Tibial nerve (tissue), 4 donors: ENCODE data around the gene SINHCAF. TPM values are rescaled to one million over a fixed set of nuclear protein-coding genes. Genes with fewer than 3 reads are reported as not detected.

Source experiments
- DNase-seq, 2 donors: peaks; one replicate each; pipeline ENCODE4 v3.0.0-alpha.2; 2019; ENCODE audit warnings: low spot score in 2 of 2
- H3K27ac ChIP-seq, 4 donors: fragments of 200-600 bp; sonication (generic) in 3 of 4; one replicate each; pipeline ENCODE4 v1.5.1; 2017 to 2019; ENCODE audit warnings: mild to moderate bottlenecking in 1 of 4
- H3K27me3 ChIP-seq, 2 donors: fragments of 200-600 bp; sonication (generic) in 1 of 2; one replicate each; pipeline versions ENCODE4 v1.5.1 to v1.6.0; 2017 to 2019
- H3K36me3 ChIP-seq, 3 donors: fragments of 200-600 bp; sonication (generic); one replicate each; pipeline ENCODE4 v1.5.1; 2018 to 2019
- H3K4me1 ChIP-seq, 4 donors: fragments of 200-600 bp; sonication (generic) in 3 of 4; one replicate each; pipeline ENCODE4 v1.5.1; 2017 to 2019
- H3K4me3 ChIP-seq, 4 donors: fragments of 200-600 bp; sonication (generic) in 3 of 4; one replicate each; pipeline ENCODE4 v1.5.1; 2017 to 2019; ENCODE audit warnings: mild to moderate bottlenecking in 1 of 4, moderate library complexity in 1 of 4
- H3K9me3 ChIP-seq, 4 donors: fragments of 200-600 bp; sonication (generic) in 3 of 4; one replicate each; pipeline ENCODE4 v1.5.1; 2017 to 2019
- EP300 ChIP-seq, 2 donors: sonication (generic); formaldehyde crosslinking; IDR thresholded peaks; one replicate each; pipeline ENCODE4 v1.6.1; 2017; ENCODE audit warnings: antibody characterized with exemption in 2 of 2, mild to moderate bottlenecking in 1 of 2
- POLR2A ChIP-seq, 2 donors: fragments of 450-650 bp; IDR thresholded peaks; one replicate each; pipeline ENCODE4 v1.6.1; 2017; ENCODE audit warnings: antibody characterized with exemption in 2 of 2, mild to moderate bottlenecking in 2 of 2, moderate library complexity in 2 of 2
- WGBS, 2 donors: methylation state at CpG; one replicate each; pipeline ENCODE4 v1.1.5; 2018; 5-methylcytosine and 5-hydroxymethylcytosine counted together
- total RNA-seq, 4 donors: library from RNA; depleted of rRNA; stranded (reverse); fragments of >200 nt; gene quantifications; one replicate each; pipeline ENCODE4 v1.1.0, GENCODE V29; 2016
- TF ChIP-seq, protein P1 (sequence below), 5 experiments: fragments of 200-600 bp in 3 of 5; fragments of 450-650 bp in 2 of 5; sonication (generic) in 3 of 5; IDR thresholded peaks; one replicate each; pipeline ENCODE4 v1.5.1; 2016 to 2019; ENCODE audit warnings: antibody characterized with exemption in 5 of 5, mild to moderate bottlenecking in 3 of 5, moderate library complexity in 2 of 5

The SINHCAF gene
- total RNA-seq, 4 donors from 2014 or later, result 7.5 to 18.6 (median 10.5) TPM

GRCh38 chr12:31343139-31343538 lies 17.2 kb upstream of the SINHCAF start:
- TF ChIP-seq EP300 (IDR thresholded peaks at IDR 0.05) (no peak), POLR2A (IDR thresholded peaks at IDR 0.05) (no peak)
- TF ChIP-seq, protein P1, sequence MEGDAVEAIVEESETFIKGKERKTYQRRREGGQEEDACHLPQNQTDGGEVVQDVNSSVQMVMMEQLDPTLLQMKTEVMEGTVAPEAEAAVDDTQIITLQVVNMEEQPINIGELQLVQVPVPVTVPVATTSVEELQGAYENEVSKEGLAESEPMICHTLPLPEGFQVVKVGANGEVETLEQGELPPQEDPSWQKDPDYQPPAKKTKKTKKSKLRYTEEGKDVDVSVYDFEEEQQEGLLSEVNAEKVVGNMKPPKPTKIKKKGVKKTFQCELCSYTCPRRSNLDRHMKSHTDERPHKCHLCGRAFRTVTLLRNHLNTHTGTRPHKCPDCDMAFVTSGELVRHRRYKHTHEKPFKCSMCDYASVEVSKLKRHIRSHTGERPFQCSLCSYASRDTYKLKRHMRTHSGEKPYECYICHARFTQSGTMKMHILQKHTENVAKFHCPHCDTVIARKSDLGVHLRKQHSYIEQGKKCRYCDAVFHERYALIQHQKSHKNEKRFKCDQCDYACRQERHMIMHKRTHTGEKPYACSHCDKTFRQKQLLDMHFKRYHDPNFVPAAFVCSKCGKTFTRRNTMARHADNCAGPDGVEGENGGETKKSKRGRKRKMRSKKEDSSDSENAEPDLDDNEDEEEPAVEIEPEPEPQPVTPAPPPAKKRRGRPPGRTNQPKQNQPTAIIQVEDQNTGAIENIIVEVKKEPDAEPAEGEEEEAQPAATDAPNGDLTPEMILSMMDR (IDR thresholded peaks at IDR 0.05), result no peak
- Histone ChIP-seq H3K4me3 (no peak overlapping the region), H3K4me1 (no peaks in the 10 kb centered on the region), H3K27me3 (no peaks in the 10 kb centered on the region), H3K36me3 (no peaks in the 10 kb centered on the region), H3K27ac (no peak overlapping the region), H3K9me3 (no peaks in the 10 kb centered on the region)
- DNase-seq, result no peak
- 89 to 92% methylated on average over 8 of the region's 8 CpGs for WGBS, 2 donors

GRCh38 chr12:31342286-31342685 lies 16.3 kb upstream of the SINHCAF start:
- Histone ChIP-seq H3K4me1 (no peaks in the 10 kb centered on the region), H3K27ac (no peak overlapping the region), H3K4me3 (no peak overlapping the region), H3K36me3 (no peaks in the 10 kb centered on the region), H3K27me3 (no peaks in the 10 kb centered on the region), H3K9me3 (no peaks in the 10 kb centered on the region)
- 59 to 75% methylated on average over 1 of the region's 1 CpG for WGBS, 2 donors
- DNase-seq, result no peak
- TF ChIP-seq EP300 (IDR thresholded peaks at IDR 0.05), result no peak
- TF ChIP-seq POLR2A (IDR thresholded peaks at IDR 0.05), result no peak
- TF ChIP-seq, protein P1 (IDR thresholded peaks at IDR 0.05), result no peak

- Histone ChIP-seq H3K27me3 (no peaks in the 10 kb centered on the region), H3K9me3 (no peaks in the 10 kb centered on the region), H3K4me3 (no peak overlapping the region), H3K27ac (no peak overlapping the region), H3K4me1 (no peaks in the 10 kb centered on the region), H3K36me3 (no peaks in the 10 kb centered on the region)
- DNase-seq, result no peak
- WGBS, 2 donors, result 82 to 85% methylated on average over 10 of the region's 10 CpGs
- TF ChIP-seq EP300 (IDR thresholded peaks at IDR 0.05), result no peak
- TF ChIP-seq, protein P1 (IDR thresholded peaks at IDR 0.05), result no peak
- TF ChIP-seq POLR2A (IDR thresholded peaks at IDR 0.05), result no peak
These were observed 14.1 kb upstream of the SINHCAF start for GRCh38 chr12:31339831-31340622.

GRCh38 chr12:31337952-31338351 lies 12.0 kb upstream of the SINHCAF start:
- H3K27me3 ChIP-seq, result no peaks in the 10 kb centered on the region
- H3K4me1 ChIP-seq, result no peaks in the 10 kb centered on the region
- DNase-seq, result no peak
- 68 to 72% methylated on average over 4 of the region's 4 CpGs for WGBS, 2 donors
- H3K4me3 ChIP-seq, result no peak overlapping the region
- TF ChIP-seq EP300 (IDR thresholded peaks at IDR 0.05), result no peak
- TF ChIP-seq, protein P1 (IDR thresholded peaks at IDR 0.05), result no peak
- H3K9me3 ChIP-seq, result no peaks in the 10 kb centered on the region
- H3K27ac ChIP-seq, result no peak overlapping the region
- H3K36me3 ChIP-seq, result no peaks in the 10 kb centered on the region

DNA sequence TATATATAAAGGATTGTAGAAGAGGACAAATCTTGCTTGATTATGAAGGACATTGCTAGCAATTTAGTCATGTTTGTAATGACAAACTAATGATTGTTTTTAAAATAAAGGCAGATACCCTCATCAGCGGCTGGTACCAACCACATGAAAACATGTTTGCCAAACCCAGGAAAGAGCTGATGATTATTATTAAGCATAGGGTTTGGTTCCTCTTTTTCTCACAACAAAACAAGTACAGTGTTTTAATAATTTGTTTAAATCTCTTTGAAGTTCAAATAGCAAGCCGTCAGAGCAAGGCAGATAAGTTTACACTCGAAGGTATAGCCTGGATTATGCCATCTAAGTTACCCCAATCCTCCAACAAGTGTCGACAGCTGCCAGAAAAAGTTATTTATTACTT lies 5.3 kb upstream of the SINHCAF start:
- WGBS, 2 donors, result 68 to 76% methylated on average over 4 of the region's 4 CpGs
- Histone ChIP-seq H3K36me3 (no peaks in the 10 kb centered on the region), H3K27ac (no peak overlapping the region), H3K4me3 (no peak overlapping the region), H3K27me3 (no peaks in the 10 kb centered on the region), H3K9me3 (no peaks in the 10 kb centered on the region), H3K4me1 (no peaks in the 10 kb centered on the region)
- TF ChIP-seq, protein P1 (IDR thresholded peaks at IDR 0.05), result no peak
- TF ChIP-seq POLR2A (IDR thresholded peaks at IDR 0.05), result no peak
- no peak for DNase-seq
